ENCODE results near the gene ZBTB24. TPM values are rescaled to one million over a fixed set of nuclear protein-coding genes. Genes with fewer than 3 reads are reported as not detected.

The ZBTB24 gene
- total RNA-seq, 1 donor from 2014 or later = 6.3 TPM

- Histone ChIP-seq H3K4me3 (ENCODE audit: low read depth, low read length) (peak overlapping the region; percentile 83), H3K36me3 (ENCODE audit: control insufficient read depth, insufficient read depth, low read length) (peaks cover 15% of the 10 kb centered on the region), H3K27me3 (ENCODE audit: control insufficient read depth, insufficient read depth, low read length) (no peaks in the 10 kb centered on the region)
- DNase-seq (ENCODE audit: low read depth) (peak; percentile 56), FAIRE-seq (no peak)
- TF ChIP-seq CTCF (IDR thresholded peaks at IDR 0.05; ENCODE audit: insufficient read depth, low read length, severe bottlenecking) = peak; percentile 25
These were observed 41.8 kb downstream of the ZBTB24 start for GRCh38 chr6:109441069-109441816.

GRCh38 chr6:109440331-109441068 lies 42.5 kb downstream of the ZBTB24 start, which contains the start of the genes PPIL6 and SMPD2:
TSS of gene PPIL6 (minus strand) at chr6:109440628. CDS start at chr6:109440590, 38 bp downstream.
TSS of gene SMPD2 (plus strand) at chr6:109440724. CDS start at chr6:109441122, 398 bp downstream.
- FAIRE-seq = no peak
- peak within 1 kb of the TSS; percentile 83 for H3K4me3 ChIP-seq (ENCODE audit: low read depth, low read length)
- TF ChIP-seq CTCF (IDR thresholded peaks at IDR 0.05; ENCODE audit: insufficient read depth, low read length, severe bottlenecking) = peak; percentile 16
- peak; percentile 53 for DNase-seq (ENCODE audit: low read depth)
- H3K36me3 ChIP-seq (ENCODE audit: control insufficient read depth, insufficient read depth, low read length) = peaks cover 12% of the 10 kb centered on the region
- H3K27me3 ChIP-seq (ENCODE audit: control insufficient read depth, insufficient read depth, low read length) = no peaks in the 10 kb centered on the region

GRCh38 chr6:109436041-109436440 lies 47.0 kb downstream of the ZBTB24 start:
- H3K36me3 ChIP-seq (ENCODE audit: control insufficient read depth, insufficient read depth, low read length) = no peaks in the 10 kb centered on the region
- H3K4me3 ChIP-seq (ENCODE audit: low read depth, low read length) = no peak overlapping the region
- TF ChIP-seq CTCF (IDR thresholded peaks at IDR 0.05; ENCODE audit: insufficient read depth, low read length, severe bottlenecking) = no peak
- FAIRE-seq (no peak), DNase-seq (ENCODE audit: low read depth) (no peak)
- no peaks in the 10 kb centered on the region for H3K27me3 ChIP-seq (ENCODE audit: control insufficient read depth, insufficient read depth, low read length)

- DNase-seq (ENCODE audit: low read depth) (no peak), FAIRE-seq (peak; percentile 66)
These were observed 48.6 kb downstream of the ZBTB24 start for GRCh38 chr6:109434456-109434855.

GRCh38 chr6:109429496-109429895 lies 53.5 kb downstream of the ZBTB24 start:
- FAIRE-seq = no peak

More at GRCh38 chr6:109434456-109434855, 48.6 kb downstream of the ZBTB24 start:
- Histone ChIP-seq H3K27me3 (ENCODE audit: control insufficient read depth, insufficient read depth, low read length) (no peaks in the 10 kb centered on the region), H3K36me3 (ENCODE audit: control insufficient read depth, insufficient read depth, low read length) (no peaks in the 10 kb centered on the region), H3K4me3 (ENCODE audit: low read depth, low read length) (no peak overlapping the region)
- no peak for TF ChIP-seq CTCF (IDR thresholded peaks at IDR 0.05; ENCODE audit: insufficient read depth, low read length, severe bottlenecking)

More at GRCh38 chr6:109429496-109429895, 53.5 kb downstream of the ZBTB24 start:
- H3K36me3 ChIP-seq (ENCODE audit: control insufficient read depth, insufficient read depth, low read length) = no peaks in the 10 kb centered on the region
- no peak for TF ChIP-seq CTCF (IDR thresholded peaks at IDR 0.05; ENCODE audit: insufficient read depth, low read length, severe bottlenecking)
- H3K4me3 ChIP-seq (ENCODE audit: low read depth, low read length) = no peak overlapping the region
- no peaks in the 10 kb centered on the region for H3K27me3 ChIP-seq (ENCODE audit: control insufficient read depth, insufficient read depth, low read length)
- DNase-seq (ENCODE audit: low read depth) = no peak

Measured in bronchial epithelial cell (primary cell).